Transverse colon (tissue), 4 donors: Measurements from ENCODE around the gene BHLHE23. TPM values are rescaled to one million over a fixed set of nuclear protein-coding genes. Genes with fewer than 3 reads are reported as not detected.

ENCODE experiments used
- DNase-seq: peaks from one replicate; pipeline ENCODE4 v3.0.0-alpha.2; 2019
- H3K27ac ChIP-seq, 4 donors: fragments of 200-600 bp; sonication (generic); 2 replicates each; pipeline ENCODE4 v1.5.1; 2016 to 2018; ENCODE audit warnings: inconsistent platforms in 4 of 4
- H3K27me3 ChIP-seq: fragments of 200-600 bp; sonication (generic); 2 replicates; pipeline ENCODE4 v1.5.1; 2017; ENCODE audit warnings: inconsistent platforms
- H3K36me3 ChIP-seq, 4 donors: fragments of 200-600 bp; sonication (generic); 2 replicates each; pipeline ENCODE4 v1.5.1; 2017 to 2019; ENCODE audit warnings: inconsistent platforms in 4 of 4
- H3K4me1 ChIP-seq, 4 donors: fragments of 200-600 bp; sonication (generic); 2 replicates each; pipeline ENCODE4 v1.5.1; 2017 to 2020; ENCODE audit warnings: inconsistent platforms in 4 of 4
- H3K4me3 ChIP-seq, 4 donors: fragments of 200-600 bp; sonication (generic); 1 replicate in 1 of 4; 2 replicates in 3 of 4; pipeline versions ENCODE4 v1.5.1 to v1.6.1; 2017 to 2019; ENCODE audit warnings: inconsistent platforms in 4 of 4
- H3K9me3 ChIP-seq, 2 donors: fragments of 200-600 bp; sonication (generic); 2 replicates each; pipeline ENCODE4 v1.5.1; 2017 to 2019; ENCODE audit warnings: inconsistent platforms in 2 of 2
- CTCF ChIP-seq, 5 experiments: fragments of 200-600 bp in 3 of 5; fragments of 450-650 bp in 2 of 5; sonication (generic) in 3 of 5; IDR thresholded peaks; 1 replicate in 2 of 5; 2 replicates in 3 of 5; pipeline ENCODE4 v1.5.1; 2016 to 2017; ENCODE audit warnings: antibody characterized with exemption in 5 of 5, inconsistent platforms in 3 of 5, mild to moderate bottlenecking in 2 of 5, moderate library complexity in 1 of 5
- EP300 ChIP-seq: sonication (generic); formaldehyde crosslinking; IDR thresholded peaks from one replicate; pipeline ENCODE4 v1.6.1; 2017; ENCODE audit warnings: antibody characterized with exemption, low read depth
- POLR2A ChIP-seq: fragments of 450-650 bp; IDR thresholded peaks from one replicate; pipeline ENCODE4 v1.6.1; 2016; ENCODE audit warnings: antibody characterized with exemption, mild to moderate bottlenecking, moderate library complexity
- POLR2AphosphoS5 ChIP-seq, 3 donors: sonication (generic); formaldehyde crosslinking; IDR thresholded peaks; one replicate each; pipeline ENCODE4 v1.6.1; 2016; ENCODE audit warnings: antibody characterized with exemption in 3 of 3
- WGBS, 2 donors: methylation state at CpG; one replicate each; pipeline ENCODE4 v1.1.5; 2018; ENCODE audit warnings: low coverage in 1 of 2; 5-methylcytosine and 5-hydroxymethylcytosine counted together
- in situ Hi-C, 4 donors: fragments of 200-750 bp; cut with MboI; loops; one replicate each; pipeline versions ENCODE4 v1.15.0 to v1.15.1; 2017; ENCODE audit warnings: low sequenced_read_pairs in 3 of 4, low pct_ligation_motif_present in 1 of 4, low pct_unique_long_range_greater_than_20kb in 1 of 4
- intact Hi-C: fragments of 100-400 bp; cut with DNase I; formaldehyde crosslinking; loops from one replicate; pipeline ENCODE4 v1.15.1; 2023; ENCODE audit warnings: low total_unique reads
- total RNA-seq, 4 donors: library from RNA; depleted of rRNA; stranded (reverse); fragments of >200 nt; gene quantifications; one replicate each; pipeline ENCODE4 v1.1.0, GENCODE V29; 2016

The BHLHE23 gene
- total RNA-seq, 4 donors from 2014 or later = not detected

- in situ Hi-C loops = no loop called here
- peaks cover 69% of the 10 kb centered on the region for H3K27me3 ChIP-seq
Observed at GRCh38 chr20:62996596-62996982, 10.2 kb downstream of the BHLHE23 start.

GRCh38 chr20:62995898-62996595, 10.7 kb downstream of the BHLHE23 start:
- Histone ChIP-seq H3K36me3 (no peaks in the 10 kb centered on the region), H3K27me3 (peaks cover 67% of the 10 kb centered on the region), H3K27ac (no peak overlapping the region), H3K9me3 (no peaks in the 10 kb centered on the region), H3K4me3 (no peak overlapping the region), H3K4me1 (no peaks in the 10 kb centered on the region)
- 59 to 70% methylated on average over 2 to 22 of the region's 25 CpGs for WGBS, 2 donors
- in situ Hi-C loops (no loop called here), intact Hi-C loops (no loop called here)
- no peak for DNase-seq
- TF ChIP-seq POLR2A (no peak), CTCF (IDR thresholded peaks at IDR 0.05) (no peak), EP300 (no peak), POLR2AphosphoS5 (IDR thresholded peaks at IDR 0.05) (no peak)

More at GRCh38 chr20:62996596-62996982, 10.2 kb downstream of the BHLHE23 start:
- intact Hi-C loops = no loop called here
- no peaks in the 10 kb centered on the region for H3K4me1 ChIP-seq
- H3K36me3 ChIP-seq = no peaks in the 10 kb centered on the region
- TF ChIP-seq CTCF (IDR thresholded peaks at IDR 0.05) = no peak
- no peak for TF ChIP-seq POLR2A
- TF ChIP-seq POLR2AphosphoS5 (IDR thresholded peaks at IDR 0.05) = no peak
- no peak for TF ChIP-seq EP300
- H3K9me3 ChIP-seq = no peaks in the 10 kb centered on the region
- DNase-seq = no peak
- no peak overlapping the region for H3K4me3 ChIP-seq
- no peak overlapping the region for H3K27ac ChIP-seq
- 70 to 81% methylated on average over 2 to 14 of the region's 14 CpGs for WGBS, 2 donors

- Histone ChIP-seq H3K27me3 (peaks cover 66% of the 10 kb centered on the region), H3K36me3 (no peaks in the 10 kb centered on the region), H3K4me1 (no peaks in the 10 kb centered on the region), H3K4me3 (no peak overlapping the region), H3K27ac (no peak overlapping the region), H3K9me3 (no peaks in the 10 kb centered on the region)
- no peak for DNase-seq
- in situ Hi-C loops = no loop called here
- 61% methylated on average over 11 of the region's 11 CpGs; no CpG with 5 or more reads in 1 of the 2 donors for WGBS, 2 donors
- TF ChIP-seq EP300 = no peak
- no peak for TF ChIP-seq CTCF (IDR thresholded peaks at IDR 0.05)
- TF ChIP-seq POLR2AphosphoS5 (IDR thresholded peaks at IDR 0.05) = no peak
- TF ChIP-seq POLR2A = no peak
- intact Hi-C loops = no loop called here
Observed at GRCh38 chr20:62995481-62995880, 11.3 kb downstream of the BHLHE23 start.

DNA sequence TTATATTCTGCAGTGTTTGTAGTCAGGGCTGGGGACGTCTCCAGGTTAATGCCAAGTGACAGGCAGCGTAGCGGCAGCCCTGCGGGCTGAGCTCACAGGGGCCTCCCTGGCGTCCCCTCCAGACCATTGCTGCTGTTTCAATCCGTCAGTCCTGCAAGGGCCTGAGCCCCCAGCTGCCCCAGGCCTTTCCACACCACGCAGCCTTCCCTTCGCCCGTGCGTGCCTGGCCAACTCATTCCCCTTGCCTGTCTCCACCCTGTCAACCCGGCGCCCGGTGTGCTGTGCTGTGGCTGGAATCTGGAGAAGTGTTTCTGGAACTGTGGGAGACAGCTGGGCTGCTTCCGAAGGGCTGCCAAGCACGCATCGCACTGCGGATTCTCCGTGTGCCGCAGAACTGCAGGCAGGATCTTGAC, 11.9 kb downstream of the BHLHE23 start:
- H3K4me1 ChIP-seq = no peaks in the 10 kb centered on the region
- no peaks in the 10 kb centered on the region for H3K9me3 ChIP-seq
- intact Hi-C loops = no loop called here
- H3K4me3 ChIP-seq = no peak overlapping the region
- H3K27me3 ChIP-seq = peaks cover 63% of the 10 kb centered on the region
- TF ChIP-seq POLR2AphosphoS5 (IDR thresholded peaks at IDR 0.05) (no peak), CTCF (IDR thresholded peaks at IDR 0.05) (no peak), EP300 (no peak), POLR2A (no peak)
- H3K36me3 ChIP-seq = no peaks in the 10 kb centered on the region
- in situ Hi-C loops = no loop called here
- H3K27ac ChIP-seq = no peak overlapping the region
- no peak for DNase-seq
- 79 to 80% methylated on average over 5 to 19 of the region's 19 CpGs for WGBS, 2 donors
